Trophoblast cell (in vitro differentiated cells and primary cell): ENCODE results near the gene COA8.

Experiments
- DNase-seq, 2 donors: peaks; one replicate each; pipeline ENCODE4 v3.0.0-alpha.2; 2016
- H2AFZ ChIP-seq: 2 replicates; pipeline ENCODE4 v1.6.1; 2013; ENCODE audit warnings: low read length, moderate library complexity, mild to moderate bottlenecking; ENCODE audit not compliant: insufficient read depth, poor library complexity
- H2AK5ac ChIP-seq: 2 replicates; pipeline ENCODE4 v1.6.1; 2013; ENCODE audit warnings: mild to moderate bottlenecking, low read length
- H2BK120ac ChIP-seq: 2 replicates; pipeline ENCODE4 v1.6.1; 2013; ENCODE audit warnings: low read length, mild to moderate bottlenecking, moderate library complexity; ENCODE audit not compliant: insufficient read depth, poor library complexity
- H2BK12ac ChIP-seq: 2 replicates; pipeline ENCODE4 v1.6.1; 2013; ENCODE audit warnings: mild to moderate bottlenecking, low read length, moderate library complexity
- H2BK5ac ChIP-seq: 2 replicates; pipeline ENCODE4 v1.6.1; 2013; ENCODE audit warnings: low read length, low read depth, moderate library complexity, mild to moderate bottlenecking; ENCODE audit not compliant: poor library complexity
- H3K14ac ChIP-seq: 2 replicates; pipeline ENCODE4 v1.6.1; 2013; ENCODE audit warnings: mild to moderate bottlenecking, low read length
- H3K18ac ChIP-seq: 2 replicates; pipeline ENCODE4 v1.6.1; 2013; ENCODE audit warnings: mild to moderate bottlenecking, low read length
- H3K23ac ChIP-seq: 2 replicates; pipeline ENCODE4 v1.6.1; 2013; ENCODE audit warnings: low read length
- H3K27ac ChIP-seq: 2 replicates; pipeline ENCODE4 v1.5.1; 2013; ENCODE audit warnings: low read depth, mild to moderate bottlenecking, inconsistent platforms, low read length, moderate library complexity
- H3K27me3 ChIP-seq: 2 replicates; pipeline ENCODE4 v1.6.1; 2013; ENCODE audit warnings: inconsistent platforms, mild to moderate bottlenecking, low read length, moderate library complexity; ENCODE audit not compliant: insufficient read depth
- H3K36me3 ChIP-seq, 2 experiments: 1 replicate in 1 of 2; 2 replicates in 1 of 2; pipeline ENCODE4 v1.6.1; 2013; ENCODE audit warnings: low read length in 2 of 2, mild to moderate bottlenecking in 2 of 2, moderate library complexity in 1 of 2; ENCODE audit not compliant: insufficient read depth in 2 of 2, control insufficient read depth in 1 of 2
- H3K4ac ChIP-seq: 2 replicates; pipeline ENCODE4 v1.6.1; 2013; ENCODE audit warnings: low read depth, mild to moderate bottlenecking, low read length, moderate library complexity
- H3K4me1 ChIP-seq, 2 experiments: 1 replicate in 1 of 2; 2 replicates in 1 of 2; pipeline ENCODE4 v1.6.1; 2013; ENCODE audit warnings: low read length in 2 of 2, mild to moderate bottlenecking in 2 of 2, moderate library complexity in 1 of 2; ENCODE audit not compliant: insufficient read depth in 2 of 2, control insufficient read depth in 1 of 2
- H3K4me2 ChIP-seq: 2 replicates; pipeline ENCODE4 v1.6.1; 2013; ENCODE audit warnings: inconsistent platforms, mild to moderate bottlenecking, low read length, moderate library complexity
- H3K4me3 ChIP-seq: 2 replicates; pipeline ENCODE4 v1.5.1; 2013; ENCODE audit warnings: mild to moderate bottlenecking, low read depth, low read length, inconsistent platforms
- H3K79me1 ChIP-seq: one replicate; pipeline ENCODE4 v1.6.1; 2013; ENCODE audit warnings: low read length
- H3K79me2 ChIP-seq: 2 replicates; pipeline ENCODE4 v1.6.1; 2013; ENCODE audit warnings: low read length, mild to moderate bottlenecking; ENCODE audit not compliant: control insufficient read depth, insufficient read depth, poor library complexity
- H3K9ac ChIP-seq: 2 replicates; pipeline ENCODE4 v1.6.1; 2013; ENCODE audit warnings: mild to moderate bottlenecking, low read length
- H3K9me3 ChIP-seq: 2 replicates; pipeline ENCODE4 v1.6.1; 2013; ENCODE audit warnings: low read depth, mild to moderate bottlenecking, control low read depth, inconsistent platforms, low read length; ENCODE audit not compliant: insufficient read depth
- H4K12ac ChIP-seq: 2 replicates; pipeline ENCODE4 v1.6.1; 2013; ENCODE audit warnings: low read depth, mild to moderate bottlenecking, low read length, moderate library complexity
- H4K8ac ChIP-seq: 2 replicates; pipeline ENCODE4 v1.6.1; 2013; ENCODE audit warnings: low read depth, mild to moderate bottlenecking, low read length, moderate library complexity
- H4K91ac ChIP-seq: one replicate; pipeline ENCODE4 v1.6.1; 2013; ENCODE audit warnings: low read depth, mild to moderate bottlenecking, low read length, moderate library complexity
- WGBS: extraction: QIAGEN DNeasy Blood & Tissue Kit; methylation state at CpG from one replicate; pipeline ENCODE4 v1.1.7; 2013; ENCODE audit warnings: missing lambda C conversion rate; ENCODE audit not compliant: insufficient read length, insufficient coverage; ENCODE audit errors: extremely low coverage; 5-methylcytosine and 5-hydroxymethylcytosine counted together

The COA8 gene

GRCh38 chr14:103543721-103544387 lies 18.9 kb upstream of the COA8 start:
- WGBS, result no CpG with 5 or more reads among the region's 19 CpGs
- H3K79me2 ChIP-seq, result no peaks in the 10 kb centered on the region

GRCh38 chr14:103544388-103545218 lies 18.2 kb upstream of the COA8 start:
- Histone ChIP-seq H3K4me2 (no peak overlapping the region), H2BK120ac (no peak overlapping the region), H3K23ac (no peak overlapping the region), H2AK5ac (no peak overlapping the region), H3K27ac (no peak overlapping the region), H2AFZ (no peak overlapping the region), H3K4me1 (peaks cover 7 to 9% of the 10 kb centered on the region in 2 experiments), H4K12ac (no peak overlapping the region), H3K4me3 (peak overlapping the region; percentile 18), H2BK12ac (no peak overlapping the region), H3K27me3 (no peaks in the 10 kb centered on the region), H3K4ac (no peak overlapping the region), H3K9me3 (no peaks in the 10 kb centered on the region), H4K8ac (no peak overlapping the region), H3K9ac (no peak overlapping the region), H3K36me3 (no peaks in the 10 kb centered on the region), H2BK5ac (no peak overlapping the region), H3K14ac (no peak overlapping the region), H3K79me1 (no peaks in the 10 kb centered on the region), H3K18ac (no peak overlapping the region), H4K91ac (no peak overlapping the region), H3K79me2 (no peaks in the 10 kb centered on the region)
- WGBS, result no CpG with 5 or more reads among the region's 35 CpGs
- DNase-seq, result no peak

More at GRCh38 chr14:103543721-103544387, 18.9 kb upstream of the COA8 start:
- DNase-seq, result no peak
- no peak overlapping the region for H4K12ac ChIP-seq
- H3K4me1 ChIP-seq, result peaks cover 7 to 9% of the 10 kb centered on the region in 2 experiments
- H3K4me2 ChIP-seq, result no peak overlapping the region
- no peaks in the 10 kb centered on the region for H3K79me1 ChIP-seq
- no peak overlapping the region for H3K23ac ChIP-seq
- H3K36me3 ChIP-seq, result no peaks in the 10 kb centered on the region
- no peak overlapping the region for H3K9ac ChIP-seq
- H3K18ac ChIP-seq, result no peak overlapping the region
- no peak overlapping the region for H4K91ac ChIP-seq
- H4K8ac ChIP-seq, result no peak overlapping the region
- H2BK12ac ChIP-seq, result no peak overlapping the region
- no peak overlapping the region for H3K14ac ChIP-seq
- no peaks in the 10 kb centered on the region for H3K27me3 ChIP-seq
- H2AFZ ChIP-seq, result no peak overlapping the region
- H3K27ac ChIP-seq, result no peak overlapping the region
- H3K4ac ChIP-seq, result no peak overlapping the region
- no peak overlapping the region for H2BK5ac ChIP-seq
- H2BK120ac ChIP-seq, result no peak overlapping the region
- H3K4me3 ChIP-seq, result no peak overlapping the region
- H3K9me3 ChIP-seq, result no peaks in the 10 kb centered on the region
- H2AK5ac ChIP-seq, result no peak overlapping the region

GRCh38 chr14:103545219-103545914 lies 17.4 kb upstream of the COA8 start:
- Histone ChIP-seq H2AFZ (no peak overlapping the region), H3K18ac (no peak overlapping the region), H2BK5ac (no peak overlapping the region), H3K4ac (no peak overlapping the region), H2BK120ac (no peak overlapping the region), H3K23ac (no peak overlapping the region), H3K79me2 (no peaks in the 10 kb centered on the region), H3K9ac (no peak overlapping the region), H2AK5ac (no peak overlapping the region), H2BK12ac (no peak overlapping the region), H3K36me3 (no peaks in the 10 kb centered on the region), H3K27me3 (no peaks in the 10 kb centered on the region), H3K4me2 (no peak overlapping the region), H3K9me3 (no peaks in the 10 kb centered on the region), H3K14ac (no peak overlapping the region), H3K4me3 (no peak overlapping the region), H3K4me1 (peaks cover 7 to 9% of the 10 kb centered on the region in 2 experiments), H4K12ac (no peak overlapping the region), H3K27ac (no peak overlapping the region), H3K79me1 (no peaks in the 10 kb centered on the region), H4K8ac (no peak overlapping the region), H4K91ac (no peak overlapping the region)
- no peak for DNase-seq
- WGBS, result no CpG with 5 or more reads among the region's 29 CpGs

- H3K4me3 ChIP-seq, result no peak overlapping the region
- H3K23ac ChIP-seq, result no peak overlapping the region
- H3K9ac ChIP-seq, result no peak overlapping the region
- no peak overlapping the region for H2AFZ ChIP-seq
- no peak overlapping the region for H4K8ac ChIP-seq
- peaks cover 7 to 9% of the 10 kb centered on the region in 2 experiments for H3K4me1 ChIP-seq
- H2BK12ac ChIP-seq, result no peak overlapping the region
- H3K27me3 ChIP-seq, result no peaks in the 10 kb centered on the region
- no peak overlapping the region for H2AK5ac ChIP-seq
- no peak overlapping the region for H2BK120ac ChIP-seq
- no peaks in the 10 kb centered on the region for H3K36me3 ChIP-seq
- no peak overlapping the region for H2BK5ac ChIP-seq
- no peak overlapping the region for H4K91ac ChIP-seq
- no CpG with 5 or more reads among the region's 27 CpGs for WGBS
- no peak overlapping the region for H3K4ac ChIP-seq
- no peaks in the 10 kb centered on the region for H3K9me3 ChIP-seq
- H3K4me2 ChIP-seq, result no peak overlapping the region
- no peak overlapping the region for H4K12ac ChIP-seq
- no peak overlapping the region for H3K14ac ChIP-seq
- no peaks in the 10 kb centered on the region for H3K79me1 ChIP-seq
- no peak overlapping the region for H3K27ac ChIP-seq
- no peak for DNase-seq
- no peaks in the 10 kb centered on the region for H3K79me2 ChIP-seq
- no peak overlapping the region for H3K18ac ChIP-seq
These were observed 16.7 kb upstream of the COA8 start for GRCh38 chr14:103545915-103546651.
